Trophoblast cell (in vitro differentiated cells and primary cell): ENCODE data around the gene DMBT1.

ENCODE experiments used
- DNase-seq, 2 donors: peaks; one replicate each; pipeline ENCODE4 v3.0.0-alpha.2; 2016
- H2AFZ ChIP-seq: 2 replicates; pipeline ENCODE4 v1.6.1; 2013; ENCODE audit warnings: low read length, moderate library complexity, mild to moderate bottlenecking; ENCODE audit not compliant: insufficient read depth, poor library complexity
- H2AK5ac ChIP-seq: 2 replicates; pipeline ENCODE4 v1.6.1; 2013; ENCODE audit warnings: mild to moderate bottlenecking, low read length
- H2BK120ac ChIP-seq: 2 replicates; pipeline ENCODE4 v1.6.1; 2013; ENCODE audit warnings: low read length, mild to moderate bottlenecking, moderate library complexity; ENCODE audit not compliant: insufficient read depth, poor library complexity
- H2BK12ac ChIP-seq: 2 replicates; pipeline ENCODE4 v1.6.1; 2013; ENCODE audit warnings: mild to moderate bottlenecking, low read length, moderate library complexity
- H2BK5ac ChIP-seq: 2 replicates; pipeline ENCODE4 v1.6.1; 2013; ENCODE audit warnings: low read length, low read depth, moderate library complexity, mild to moderate bottlenecking; ENCODE audit not compliant: poor library complexity
- H3K14ac ChIP-seq: 2 replicates; pipeline ENCODE4 v1.6.1; 2013; ENCODE audit warnings: mild to moderate bottlenecking, low read length
- H3K18ac ChIP-seq: 2 replicates; pipeline ENCODE4 v1.6.1; 2013; ENCODE audit warnings: mild to moderate bottlenecking, low read length
- H3K23ac ChIP-seq: 2 replicates; pipeline ENCODE4 v1.6.1; 2013; ENCODE audit warnings: low read length
- H3K27ac ChIP-seq: 2 replicates; pipeline ENCODE4 v1.5.1; 2013; ENCODE audit warnings: low read depth, mild to moderate bottlenecking, inconsistent platforms, low read length, moderate library complexity
- H3K27me3 ChIP-seq: 2 replicates; pipeline ENCODE4 v1.6.1; 2013; ENCODE audit warnings: inconsistent platforms, mild to moderate bottlenecking, low read length, moderate library complexity; ENCODE audit not compliant: insufficient read depth
- H3K36me3 ChIP-seq, 2 experiments: 1 replicate in 1 of 2; 2 replicates in 1 of 2; pipeline ENCODE4 v1.6.1; 2013; ENCODE audit warnings: low read length in 2 of 2, mild to moderate bottlenecking in 2 of 2, moderate library complexity in 1 of 2; ENCODE audit not compliant: insufficient read depth in 2 of 2, control insufficient read depth in 1 of 2
- H3K4ac ChIP-seq: 2 replicates; pipeline ENCODE4 v1.6.1; 2013; ENCODE audit warnings: low read depth, mild to moderate bottlenecking, low read length, moderate library complexity
- H3K4me1 ChIP-seq, 2 experiments: 1 replicate in 1 of 2; 2 replicates in 1 of 2; pipeline ENCODE4 v1.6.1; 2013; ENCODE audit warnings: low read length in 2 of 2, mild to moderate bottlenecking in 2 of 2, moderate library complexity in 1 of 2; ENCODE audit not compliant: insufficient read depth in 2 of 2, control insufficient read depth in 1 of 2
- H3K4me2 ChIP-seq: 2 replicates; pipeline ENCODE4 v1.6.1; 2013; ENCODE audit warnings: inconsistent platforms, mild to moderate bottlenecking, low read length, moderate library complexity
- H3K4me3 ChIP-seq: 2 replicates; pipeline ENCODE4 v1.5.1; 2013; ENCODE audit warnings: mild to moderate bottlenecking, low read depth, low read length, inconsistent platforms
- H3K79me1 ChIP-seq: one replicate; pipeline ENCODE4 v1.6.1; 2013; ENCODE audit warnings: low read length
- H3K79me2 ChIP-seq: 2 replicates; pipeline ENCODE4 v1.6.1; 2013; ENCODE audit warnings: low read length, mild to moderate bottlenecking; ENCODE audit not compliant: control insufficient read depth, insufficient read depth, poor library complexity
- H3K9ac ChIP-seq: 2 replicates; pipeline ENCODE4 v1.6.1; 2013; ENCODE audit warnings: mild to moderate bottlenecking, low read length
- H3K9me3 ChIP-seq: 2 replicates; pipeline ENCODE4 v1.6.1; 2013; ENCODE audit warnings: low read depth, mild to moderate bottlenecking, control low read depth, inconsistent platforms, low read length; ENCODE audit not compliant: insufficient read depth
- H4K12ac ChIP-seq: 2 replicates; pipeline ENCODE4 v1.6.1; 2013; ENCODE audit warnings: low read depth, mild to moderate bottlenecking, low read length, moderate library complexity
- H4K8ac ChIP-seq: 2 replicates; pipeline ENCODE4 v1.6.1; 2013; ENCODE audit warnings: low read depth, mild to moderate bottlenecking, low read length, moderate library complexity
- H4K91ac ChIP-seq: one replicate; pipeline ENCODE4 v1.6.1; 2013; ENCODE audit warnings: low read depth, mild to moderate bottlenecking, low read length, moderate library complexity
- WGBS: extraction: QIAGEN DNeasy Blood & Tissue Kit; methylation state at CpG from one replicate; pipeline ENCODE4 v1.1.7; 2013; ENCODE audit warnings: missing lambda C conversion rate; ENCODE audit not compliant: insufficient read length, insufficient coverage; ENCODE audit errors: extremely low coverage; 5-methylcytosine and 5-hydroxymethylcytosine counted together

DMBT1 gene

GRCh38 chr10:122650331-122650730 is 89.8 kb downstream of the DMBT1 start:
- H2AFZ ChIP-seq = no peak overlapping the region
- H3K9me3 ChIP-seq = no peaks in the 10 kb centered on the region
- no peak overlapping the region for H2BK12ac ChIP-seq
- no peak overlapping the region for H2BK120ac ChIP-seq
- no peak overlapping the region for H2BK5ac ChIP-seq
- H3K4me2 ChIP-seq = no peak overlapping the region
- no peak overlapping the region for H3K4me3 ChIP-seq
- no peak overlapping the region for H3K23ac ChIP-seq
- H3K79me1 ChIP-seq = no peaks in the 10 kb centered on the region
- H3K27me3 ChIP-seq = no peaks in the 10 kb centered on the region
- H2AK5ac ChIP-seq = no peak overlapping the region
- H3K36me3 ChIP-seq = no peaks in the 10 kb centered on the region
- no peaks in the 10 kb centered on the region for H3K4me1 ChIP-seq
- no peak overlapping the region for H3K4ac ChIP-seq
- no peak overlapping the region for H3K18ac ChIP-seq
- peak in 1 of 2 donors; percentile 26 for DNase-seq
- no peak overlapping the region for H3K14ac ChIP-seq
- no peak overlapping the region for H4K91ac ChIP-seq
- H3K79me2 ChIP-seq = no peaks in the 10 kb centered on the region
- no peak overlapping the region for H4K8ac ChIP-seq
- no peak overlapping the region for H3K27ac ChIP-seq
- WGBS = no CpG with 5 or more reads among the region's 2 CpGs
- no peak overlapping the region for H4K12ac ChIP-seq
- no peak overlapping the region for H3K9ac ChIP-seq

GRCh38 chr10:122655524-122656307 is 95.2 kb downstream of the DMBT1 start:
- Histone ChIP-seq H3K4me1 (no peaks in the 10 kb centered on the region), H3K4me2 (no peak overlapping the region), H2AFZ (no peak overlapping the region), H3K4ac (no peak overlapping the region), H3K18ac (no peak overlapping the region), H4K12ac (no peak overlapping the region), H2BK5ac (no peak overlapping the region), H2BK120ac (no peak overlapping the region), H3K79me2 (no peaks in the 10 kb centered on the region), H3K23ac (no peak overlapping the region), H3K14ac (no peak overlapping the region), H3K27me3 (no peaks in the 10 kb centered on the region), H3K36me3 (no peaks in the 10 kb centered on the region), H3K4me3 (no peak overlapping the region), H2BK12ac (no peak overlapping the region), H3K9me3 (peaks cover 3% of the 10 kb centered on the region), H3K79me1 (no peaks in the 10 kb centered on the region), H3K27ac (no peak overlapping the region), H4K8ac (no peak overlapping the region), H3K9ac (no peak overlapping the region), H2AK5ac (no peak overlapping the region), H4K91ac (no peak overlapping the region)
- WGBS = no CpG with 5 or more reads among the region's 9 CpGs
- DNase-seq = no peak

GRCh38 chr10:122656308-122656705 is 95.8 kb downstream of the DMBT1 start:
- Histone ChIP-seq H3K9ac (no peak overlapping the region), H3K23ac (no peak overlapping the region), H3K27me3 (no peaks in the 10 kb centered on the region), H2BK12ac (no peak overlapping the region), H3K9me3 (peaks cover 3% of the 10 kb centered on the region), H4K91ac (no peak overlapping the region), H4K8ac (no peak overlapping the region), H3K79me1 (no peaks in the 10 kb centered on the region), H2AFZ (no peak overlapping the region), H3K27ac (no peak overlapping the region), H3K79me2 (no peaks in the 10 kb centered on the region), H3K36me3 (no peaks in the 10 kb centered on the region), H3K4me2 (no peak overlapping the region), H3K4me1 (no peaks in the 10 kb centered on the region), H2BK5ac (no peak overlapping the region), H4K12ac (no peak overlapping the region), H3K4ac (no peak overlapping the region), H2BK120ac (no peak overlapping the region), H2AK5ac (no peak overlapping the region), H3K4me3 (no peak overlapping the region), H3K18ac (no peak overlapping the region), H3K14ac (no peak overlapping the region)
- no CpG with 5 or more reads among the region's 2 CpGs for WGBS
- DNase-seq = no peak

- Histone ChIP-seq H3K18ac (no peak overlapping the region), H3K4ac (no peak overlapping the region), H3K4me1 (no peaks in the 10 kb centered on the region), H3K27me3 (no peaks in the 10 kb centered on the region), H2BK12ac (no peak overlapping the region), H2AFZ (no peak overlapping the region), H3K23ac (no peak overlapping the region), H4K12ac (no peak overlapping the region), H3K4me2 (no peak overlapping the region), H3K79me2 (no peaks in the 10 kb centered on the region), H3K9ac (no peak overlapping the region), H4K91ac (no peak overlapping the region), H3K36me3 (no peaks in the 10 kb centered on the region), H3K9me3 (peaks cover 3% of the 10 kb centered on the region), H3K14ac (no peak overlapping the region), H2BK120ac (no peak overlapping the region), H4K8ac (no peak overlapping the region), H2BK5ac (no peak overlapping the region), H3K27ac (no peak overlapping the region), H3K79me1 (no peaks in the 10 kb centered on the region), H3K4me3 (no peak overlapping the region), H2AK5ac (no peak overlapping the region)
- no CpG with 5 or more reads among the region's 5 CpGs for WGBS
- no peak for DNase-seq
These were observed 96.2 kb downstream of the DMBT1 start for GRCh38 chr10:122656741-122657140.
